HG03196 (cell line): Measurements from ENCODE around the gene SLC47A1.

Experiments
- ATAC-seq: cut with Tn5 transposase; IDR thresholded peaks from one replicate; pipeline ENCODE4 v1.9.1; 2021; ENCODE audit not compliant: unreplicated experiment

Gene SLC47A1

DNA sequence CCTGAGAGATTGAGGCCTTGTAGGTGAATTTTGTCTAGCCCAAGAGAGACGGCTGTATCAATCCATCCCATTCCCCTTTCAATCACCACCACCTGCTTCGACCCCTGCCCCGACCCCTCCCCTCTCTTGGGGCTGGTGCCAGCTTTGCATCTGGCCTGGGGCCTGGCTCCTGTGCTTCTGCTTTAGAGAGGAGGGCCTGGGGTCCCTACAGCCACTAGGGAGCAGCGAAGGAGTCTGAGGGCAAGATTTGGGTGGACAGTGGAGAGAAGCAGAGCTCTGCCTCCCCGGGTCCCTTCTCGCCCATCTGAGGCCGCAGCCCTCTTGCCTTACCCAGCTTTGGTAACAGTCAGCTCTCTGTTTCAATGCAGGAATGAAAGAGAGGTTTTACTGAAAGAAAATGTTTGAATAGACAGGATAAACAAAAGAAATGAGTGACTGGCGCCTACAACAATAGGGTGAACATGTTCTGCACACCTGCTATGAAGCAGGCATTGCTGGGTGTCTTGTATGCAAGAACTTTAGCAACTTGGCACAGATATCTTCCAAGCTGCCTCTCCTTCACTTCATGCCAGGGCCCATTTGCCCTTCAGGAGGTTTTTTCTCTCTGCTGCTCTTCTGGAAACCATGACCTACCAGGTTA lies 57.4 kb downstream of the SLC47A1 start:
- no peak for ATAC-seq

DNA sequence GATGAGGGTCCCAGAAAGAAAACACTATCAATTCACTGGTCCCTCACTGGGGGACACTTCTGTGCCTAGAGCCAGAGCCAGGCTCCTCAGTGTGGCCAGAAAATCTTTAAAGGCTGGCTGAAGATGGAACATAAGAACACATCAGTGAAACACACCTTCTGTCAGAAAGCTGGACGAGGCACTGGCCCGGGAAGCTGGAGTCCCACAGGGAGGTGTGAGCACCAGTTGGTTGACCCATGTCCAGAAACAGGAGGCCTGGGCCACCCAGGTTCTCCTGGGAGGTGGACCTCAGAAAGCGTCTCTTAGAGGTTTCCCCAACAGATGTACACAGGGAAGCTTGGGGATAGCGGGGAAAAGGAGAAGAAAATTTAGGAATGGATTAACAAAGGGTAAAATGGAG lies 58.7 kb downstream of the SLC47A1 start:
- no peak for ATAC-seq

DNA sequence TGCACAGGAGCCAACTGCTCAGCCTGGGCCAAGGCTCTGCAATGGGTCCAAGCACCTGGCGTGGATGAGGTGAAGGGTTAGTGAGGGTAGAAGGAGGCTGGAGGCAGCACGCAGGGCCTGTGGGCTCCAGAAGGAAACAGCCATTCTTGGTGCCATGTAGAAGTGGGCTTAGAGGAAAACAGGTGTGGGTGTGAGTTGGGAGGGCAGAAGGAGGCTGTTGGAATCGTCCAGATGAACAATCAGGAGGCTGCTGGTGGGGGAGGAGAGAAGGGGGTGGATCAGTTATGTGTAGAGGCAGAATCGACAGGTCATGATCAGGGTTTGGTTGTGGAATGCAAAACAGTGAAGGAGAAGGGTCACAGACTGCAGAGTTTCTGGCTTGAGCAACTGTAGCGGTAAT lies 63.2 kb downstream of the SLC47A1 start:
- ATAC-seq, result no peak

DNA sequence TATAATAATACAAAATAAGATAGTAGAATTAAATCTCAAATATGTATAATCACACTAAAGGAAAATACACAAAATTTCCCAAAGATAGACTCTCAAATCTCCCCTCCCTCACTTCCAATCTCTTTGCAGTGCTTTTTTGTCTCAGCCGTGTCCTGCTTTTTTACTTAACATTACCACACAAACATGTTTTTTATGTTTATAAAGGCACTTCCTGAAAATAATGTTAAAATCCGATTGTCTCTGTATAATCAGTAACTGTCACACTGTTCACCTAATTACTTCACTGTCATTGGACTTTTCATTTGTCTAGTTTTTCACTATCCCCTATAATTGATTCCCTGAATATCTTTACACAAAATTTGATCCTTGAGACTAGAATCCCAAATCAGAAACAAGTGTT lies 76.7 kb downstream of the SLC47A1 start:
- no peak for ATAC-seq

DNA sequence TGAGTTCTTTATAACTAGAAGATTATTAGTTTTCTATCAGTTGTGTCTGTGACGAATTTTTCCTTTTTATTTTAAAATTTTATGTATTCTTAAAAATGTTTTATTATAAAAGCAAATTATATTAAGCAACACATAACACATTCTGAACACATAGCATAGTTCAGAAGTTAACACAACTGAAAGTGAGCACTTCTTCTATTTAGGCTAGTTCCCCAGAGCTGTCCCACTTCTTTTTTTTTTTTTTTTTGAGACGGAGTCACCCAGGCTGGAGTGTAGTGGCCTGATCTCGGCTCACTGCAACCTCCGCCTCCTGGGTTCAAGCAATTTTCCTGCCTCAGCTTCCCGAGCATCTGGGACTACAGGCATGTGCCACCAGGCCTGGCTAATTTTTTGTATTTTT lies 77.2 kb downstream of the SLC47A1 start:
- ATAC-seq, result no peak

DNA sequence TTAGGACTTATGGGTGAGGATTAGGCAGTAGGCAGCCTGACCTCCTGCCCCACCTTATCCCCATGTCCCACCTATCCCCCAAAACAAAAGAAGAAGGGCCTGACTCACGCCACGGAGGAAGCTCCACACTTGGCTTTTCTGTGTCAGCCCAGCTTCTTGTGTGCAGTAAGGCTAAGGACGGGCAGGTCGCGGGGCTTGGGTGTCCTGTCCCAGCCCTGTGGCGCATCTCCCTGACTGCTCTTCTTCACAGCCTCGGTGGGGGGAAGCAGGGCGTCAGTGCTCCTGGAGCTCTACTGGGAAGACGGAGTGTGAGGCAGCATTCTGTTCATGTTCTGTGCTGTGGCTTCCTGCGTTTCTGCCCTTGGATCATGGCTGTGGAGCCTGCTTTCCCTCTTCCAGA lies 80.3 kb downstream of the SLC47A1 start:
- ATAC-seq, result no peak

DNA sequence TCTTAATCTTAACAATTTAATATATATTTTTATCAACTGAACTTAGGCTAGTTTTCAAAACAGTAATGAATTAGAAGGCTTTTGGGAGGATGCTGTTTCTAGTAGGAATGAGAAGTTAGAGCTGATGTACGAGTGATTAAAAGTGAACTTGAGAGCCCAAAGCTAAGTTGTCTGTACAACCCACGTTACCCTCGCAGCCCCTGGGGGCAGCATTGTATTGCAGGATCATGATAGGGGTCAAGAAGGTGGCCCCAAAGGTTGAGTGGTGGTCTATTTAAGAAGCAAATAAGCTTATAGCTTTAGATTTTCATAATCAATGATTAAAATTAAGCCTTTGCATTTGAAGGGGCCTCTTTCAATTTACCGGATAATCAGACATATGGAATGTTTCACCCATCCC lies 81.2 kb downstream of the SLC47A1 start:
- no peak for ATAC-seq

DNA sequence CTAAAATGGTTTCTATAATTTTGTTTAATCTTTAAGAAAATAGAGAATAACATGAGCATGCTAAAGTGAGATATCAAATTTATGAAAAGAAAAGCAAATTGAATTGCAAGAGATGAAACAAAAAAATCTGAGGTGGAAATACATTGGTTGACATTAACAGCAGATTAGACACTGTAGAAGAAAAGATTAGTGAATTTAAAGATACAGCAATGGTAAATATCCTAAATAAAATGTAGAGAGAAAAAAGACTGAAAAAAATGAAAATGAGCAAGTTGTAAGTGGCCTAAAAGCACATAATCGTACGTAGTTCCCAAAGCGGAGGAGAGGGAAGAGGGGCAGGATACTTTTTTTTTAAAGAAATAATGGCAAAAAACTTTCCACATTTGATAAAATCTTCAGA lies 84.4 kb downstream of the SLC47A1 start:
- no peak for ATAC-seq

DNA sequence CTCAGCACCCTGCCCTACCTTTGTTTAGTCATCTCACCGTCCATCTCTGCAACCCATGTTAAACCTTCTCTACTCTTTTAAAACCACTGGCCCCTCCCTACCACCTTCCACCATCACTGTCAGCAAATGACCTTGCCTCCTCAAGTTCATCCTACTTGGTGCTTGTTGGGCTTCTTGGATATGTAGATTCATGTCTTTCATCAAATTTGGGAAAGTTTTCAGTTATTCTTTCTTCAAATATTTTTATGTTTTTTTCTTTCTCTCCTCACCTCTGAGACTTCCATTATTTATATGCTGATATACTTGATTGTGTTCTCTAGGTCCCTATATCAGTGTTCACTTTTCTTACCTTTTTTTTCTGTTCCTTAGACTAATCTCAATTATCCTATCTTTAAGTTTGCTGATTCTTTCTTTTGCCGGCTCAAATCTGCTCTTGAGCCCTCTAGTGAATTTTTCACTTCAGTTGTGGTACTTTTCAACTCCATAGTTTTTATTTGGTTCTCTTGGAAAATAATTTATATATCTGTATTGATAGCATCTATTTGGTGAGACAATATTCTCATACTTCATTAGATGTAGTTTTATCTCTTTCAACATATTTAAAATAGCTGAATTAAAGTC lies 86.2 kb downstream of the SLC47A1 start:
- no peak for ATAC-seq

DNA sequence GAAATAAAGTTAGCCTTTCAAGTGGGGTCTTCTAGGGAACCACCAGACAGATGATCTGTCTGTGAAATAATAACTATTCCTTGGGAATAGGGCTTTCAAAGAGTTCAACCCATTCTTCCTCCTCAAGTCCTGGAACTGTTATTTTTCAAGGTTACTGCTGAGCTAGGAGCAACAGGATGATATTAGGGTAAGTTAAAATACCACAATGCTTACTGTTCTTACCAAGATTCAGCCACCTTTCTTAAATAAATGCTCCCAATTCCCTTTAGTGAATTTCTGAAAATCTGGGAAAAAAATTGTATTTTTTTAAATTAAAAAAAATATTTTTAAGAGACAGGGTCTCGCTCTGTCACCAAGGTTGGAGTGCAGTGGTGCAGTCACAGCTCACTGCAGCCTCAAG lies 88.0 kb downstream of the SLC47A1 start:
- no peak for ATAC-seq

DNA sequence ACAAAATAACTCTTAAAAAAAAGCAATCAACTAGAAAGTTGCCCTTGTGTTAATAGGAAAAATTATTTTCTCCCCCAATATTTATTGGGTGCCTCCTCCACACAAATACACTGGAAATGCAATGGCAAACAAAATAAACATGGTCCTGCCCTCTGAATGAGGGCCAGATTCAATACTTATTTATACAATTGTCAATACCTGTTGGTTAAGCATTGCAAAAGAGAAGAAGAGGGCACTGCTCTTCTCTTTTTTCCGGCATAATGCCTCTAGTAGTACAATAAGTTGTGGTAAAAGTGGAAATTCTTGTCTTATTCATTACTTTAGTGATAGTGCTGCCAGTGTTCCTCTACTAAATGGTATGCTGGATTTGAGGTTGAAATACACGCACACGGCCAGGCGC lies 92.4 kb downstream of the SLC47A1 start:
- ATAC-seq, result no peak
